ENCODE measurements around the gene PADI6. TPM values are rescaled to one million over a fixed set of nuclear protein-coding genes. Genes with fewer than 3 reads are reported as not detected.
A peak's percentile ranks its signal among the peaks of the same experiment; 100 is the strongest.

PADI6 gene
- total and polyA plus RNA-seq, 2 of the 8 experiments (the other 6 are each of a cell fraction or from before 2014, with no cell fraction given): not detected

DNA sequence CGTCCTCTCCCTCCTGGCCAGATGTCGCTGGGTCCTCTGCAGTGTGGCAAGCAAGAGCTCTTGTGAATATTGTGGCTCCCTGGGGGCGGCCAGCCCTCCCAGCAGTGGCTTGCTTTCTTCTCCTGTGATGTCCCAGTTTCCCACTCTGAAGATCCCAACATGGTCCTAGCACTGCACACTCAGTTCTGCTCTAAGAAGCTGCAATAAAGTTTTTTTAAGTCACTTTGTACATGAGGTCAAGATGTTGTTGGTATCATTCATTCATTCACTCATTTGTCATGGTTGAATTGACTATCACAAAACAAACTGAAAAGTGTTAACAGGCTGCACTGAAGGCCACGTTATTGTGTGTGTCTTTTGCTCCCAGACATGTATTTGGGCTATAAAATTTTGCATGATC lies 8.2 kb upstream of the PADI6 start:
- Histone ChIP-seq H3K9me3 (ENCODE audit: insufficient read depth in 2 of 2, low read depth in 1 of 2, low read length in 1 of 2) (no peaks in the 10 kb centered on the region), H3K56ac (replicated peaks; ENCODE audit: insufficient read length, low read depth, low read length) (no peak overlapping the region), H2BK120ac (replicated peaks; ENCODE audit: low read depth, low read length) (no peak overlapping the region), H2AK5ac (ENCODE audit: low read depth, low read length) (no peak overlapping the region), H3K27me3 (replicated peaks in 1 of 4; ENCODE audit: control insufficient read depth in 3 of 4, extremely low read depth in 1 of 4, insufficient read depth in 3 of 4, low read length in 3 of 4) (no peaks in the 10 kb centered on the region), H3K9ac (replicated peaks in 1 of 4; ENCODE audit: extremely low read depth in 1 of 4, low read depth in 3 of 4, low read length in 3 of 4) (no peak overlapping the region), H3K36me3 (ENCODE audit: control insufficient read depth in 2 of 4, insufficient read depth in 4 of 4, low read length in 3 of 4) (no peaks in the 10 kb centered on the region), H4K8ac (ENCODE audit: extremely low read depth, insufficient read depth, low read length) (peak overlapping the region; percentile 65; the same call in 1 of the 2 replicates), H3K79me2 (ENCODE audit: control insufficient read depth in 1 of 2, insufficient read depth in 2 of 2, low read length in 2 of 2) (no peaks in the 10 kb centered on the region), H3K4me2 (ENCODE audit: insufficient read depth in 1 of 2, low read depth in 2 of 2, low read length in 2 of 2) (no peak overlapping the region), H3K4me1 (replicated peaks in 1 of 4; ENCODE audit: control insufficient read depth in 3 of 4, insufficient read depth in 4 of 4, low read length in 3 of 4) (peaks cover 0 to 2% (median 0%) of the 10 kb centered on the region in 4 experiments; a peak in 1 of 7 replicates), H3K79me1 (ENCODE audit: low read depth, low read length) (no peaks in the 10 kb centered on the region), H3K23ac (ENCODE audit: insufficient read length) (no peak overlapping the region), H2BK15ac (ENCODE audit: low read length) (no peak overlapping the region), H3K27ac (ENCODE audit: low read depth, low read length) (no peak overlapping the region), H3K4me3 (ENCODE audit: extremely low read depth in 1 of 4, insufficient read depth in 2 of 4, low read depth in 3 of 4, low read length in 4 of 4) (no peak overlapping the region), H2BK20ac (ENCODE audit: low read length) (no peak overlapping the region; the same call in 1 of the 2 replicates), H2BK5ac (ENCODE audit: low read depth, low read length) (no peak overlapping the region), H3K14ac (ENCODE audit: insufficient read length) (no peak overlapping the region), H3K23me2 (ENCODE audit: low read depth, low read length) (no peaks in the 10 kb centered on the region), H3K18ac (ENCODE audit: extremely low read depth, low read length) (no peak overlapping the region), H4K91ac (replicated peaks; ENCODE audit: insufficient read length, low read length) (no peak overlapping the region), H2BK12ac (ENCODE audit: low read depth, low read length) (no peak overlapping the region), H4K5ac (ENCODE audit: insufficient read length, low read depth, low read length) (no peak overlapping the region), H4K20me1 (replicated peaks in 1 of 2; ENCODE audit: control insufficient read depth in 1 of 2, insufficient read depth in 2 of 2, low read length in 2 of 2) (peaks cover 0 to 2% of the 10 kb centered on the region in 2 experiments), H2AFZ (ENCODE audit: low read length) (no peak overlapping the region), H3K4ac (replicated peaks; ENCODE audit: insufficient read length, low read depth, low read length) (no peak overlapping the region)
- TF ChIP-seq HDAC6 (IDR thresholded peaks at IDR 0.05; ENCODE audit: low read depth, low read length) (no peak), SRF (IDR thresholded peaks at IDR 0.05; ENCODE audit: low read depth, low read length) (no peak), USF2 (IDR thresholded peaks at IDR 0.05; ENCODE audit: low read length) (no peak), POU5F1 (IDR thresholded peaks at IDR 0.05; ENCODE audit: low read depth, low read length) (no peak), JUND (IDR thresholded peaks at IDR 0.05; ENCODE audit: low read length) (no peak)
- POLR2A ChIA-PET (ENCODE audit: partially characterized antibody): no interaction called here
- WGBS, 2 experiments (ENCODE audit: extremely low coverage in 1 of 2, insufficient coverage in 1 of 2, insufficient read length in 1 of 2, insufficient replicate concordance in 2 of 2, low coverage in 1 of 2, low lambda C conversion rate in 2 of 2, missing lambda C conversion rate in 1 of 2): 88% methylated on average over 4 of the region's 4 CpGs; no CpG with 5 or more reads in 1 of the 2 experiments
- no peak for FAIRE-seq
- no peak for DNase-seq (ENCODE audit: low read depth in 1 of 2, low spot score in 2 of 2)
- CTCF ChIA-PET (ENCODE audit: partially characterized antibody): interaction anchor here (0.5 to 4.0 kb wide), 2 partner anchors 7 to 36 kb away, joined by 3 to 28 read pairs; partner anchors contain the start of gene PADI6
